Measurements from ENCODE around the gene SLC47A1. TPM values are rescaled to one million over a fixed set of nuclear protein-coding genes. Genes with fewer than 3 reads are reported as not detected.

Gene SLC47A1
- total and polyA plus RNA-seq, 2 donors (not counting 1 experiment from before 2014, with no cell fraction given) = not detected

GRCh38 chr17:19513897-19514488 is 19.7 kb upstream of the SLC47A1 start:
- H3K27ac Mint-ChIP-seq = no peak overlapping the region
- H3K4me3 ChIP-seq (ENCODE audit: control extremely low read depth in 1 of 5, extremely low read depth in 1 of 5, insufficient read depth in 1 of 5, low read depth in 2 of 5, low read length in 4 of 5) = no peak overlapping the region
- WGBS (ENCODE audit: insufficient coverage) = 0% methylated on average over 3 of the region's 13 CpGs
- peak overlapping the region; percentile 35 for H3K4me3 Mint-ChIP-seq
- no peak overlapping the region for H3K27ac ChIP-seq (ENCODE audit: low read length in 2 of 2)
- TF ChIP-seq CTCF (IDR thresholded peaks at IDR 0.05) (peak; percentile 94), EZH2 (IDR thresholded peaks at IDR 0.05; ENCODE audit: borderline replicate concordance, insufficient read depth, low read depth, low read length, poor library complexity, severe bottlenecking) (no peak)
- CTCF ChIA-PET = interaction anchor here (0.6 to 11.1 kb wide), 18 partner anchors 10 to 1433 kb away, joined by 3 to 285 read pairs (median 4); partner anchors contain the start of genes ALDH3A2, B9D1 and MAPK7
- no peaks in the 10 kb centered on the region for H3K9me3 Mint-ChIP-seq (ENCODE audit: insufficient read depth)
- H3K27me3 Mint-ChIP-seq = no peaks in the 10 kb centered on the region
- intact Hi-C loops (cut with micrococcal nuclease) = loop anchor here (1.0 kb wide), 4 partner anchors 132 to 252 kb away; partner anchors contain the start of gene B9D1
- peak; percentile 75 for ATAC-seq (ENCODE audit: low read depth)
- H4K20me1 ChIP-seq (ENCODE audit: control insufficient read depth, insufficient read depth, low read length, poor library complexity, severe bottlenecking) = no peaks in the 10 kb centered on the region
- H3K4me2 ChIP-seq (replicated peaks; ENCODE audit: low read depth, low read length, poor library complexity, severe bottlenecking) = no peak overlapping the region
- H3K4me1 Mint-ChIP-seq = peaks cover 6% of the 10 kb centered on the region
- H3K27me3 ChIP-seq (replicated peaks in 1 of 4; ENCODE audit: control extremely low read depth in 1 of 4, control insufficient read depth in 3 of 4, insufficient read depth in 4 of 4, low read length in 3 of 4) = no peaks in the 10 kb centered on the region
- H3K9ac ChIP-seq (ENCODE audit: low read length) = no peak overlapping the region
- no peaks in the 10 kb centered on the region for H3K9me3 ChIP-seq (ENCODE audit: control extremely low read depth in 1 of 3, control insufficient read depth in 2 of 3, insufficient read depth in 1 of 3, low read length in 2 of 3)
- H2AFZ ChIP-seq (ENCODE audit: insufficient read depth, low read depth, low read length, poor library complexity, severe bottlenecking) = no peak overlapping the region
- POLR2A ChIA-PET = no interaction called here
- DNase-seq = peak; percentile 82
- H3K4me1 ChIP-seq (ENCODE audit: control insufficient read depth in 2 of 2, insufficient read depth in 2 of 2, low read length in 2 of 2) = peaks cover 0 to 5% of the 10 kb centered on the region in 2 donors
- H3K79me2 ChIP-seq (ENCODE audit: control insufficient read depth, insufficient read depth, low read length) = no peaks in the 10 kb centered on the region
- H3K36me3 ChIP-seq (replicated peaks in 1 of 2; ENCODE audit: control extremely low read depth in 1 of 2, control insufficient read depth in 1 of 2, extremely low read depth in 1 of 2, insufficient read depth in 2 of 2, low read length in 1 of 2) = no peaks in the 10 kb centered on the region

GRCh38 chr17:19517699-19518098 is 16.0 kb upstream of the SLC47A1 start:
- ChIA-PET POLR2A (no interaction called here), CTCF (interaction anchor here (0.8 to 11.1 kb wide), 4 partner anchors 15 to 254 kb away, joined by 3 to 285 read pairs (median 4); partner anchors contain the start of gene ALDH3A2)
- Histone ChIP-seq H3K27ac (ENCODE audit: low read length in 2 of 2) (no peak overlapping the region), H4K20me1 (ENCODE audit: control insufficient read depth, insufficient read depth, low read length, poor library complexity, severe bottlenecking) (no peaks in the 10 kb centered on the region), H3K9ac (ENCODE audit: low read length) (no peak overlapping the region), H2AFZ (ENCODE audit: insufficient read depth, low read depth, low read length, poor library complexity, severe bottlenecking) (no peak overlapping the region), H3K79me2 (ENCODE audit: control insufficient read depth, insufficient read depth, low read length) (no peaks in the 10 kb centered on the region), H3K4me3 (ENCODE audit: control extremely low read depth in 1 of 5, extremely low read depth in 1 of 5, insufficient read depth in 1 of 5, low read depth in 2 of 5, low read length in 4 of 5) (no peak overlapping the region), H3K27me3 (replicated peaks in 1 of 4; ENCODE audit: control extremely low read depth in 1 of 4, control insufficient read depth in 3 of 4, insufficient read depth in 4 of 4, low read length in 3 of 4) (no peaks in the 10 kb centered on the region), H3K9me3 (ENCODE audit: control extremely low read depth in 1 of 3, control insufficient read depth in 2 of 3, insufficient read depth in 1 of 3, low read length in 2 of 3) (no peaks in the 10 kb centered on the region), H3K4me2 (replicated peaks; ENCODE audit: low read depth, low read length, poor library complexity, severe bottlenecking) (no peak overlapping the region), H3K4me1 (ENCODE audit: control insufficient read depth in 2 of 2, insufficient read depth in 2 of 2, low read length in 2 of 2) (peaks cover 10 to 20% of the 10 kb centered on the region in 2 donors), H3K36me3 (replicated peaks in 1 of 2; ENCODE audit: control extremely low read depth in 1 of 2, control insufficient read depth in 1 of 2, extremely low read depth in 1 of 2, insufficient read depth in 2 of 2, low read length in 1 of 2) (no peaks in the 10 kb centered on the region)
- no peak for DNase-seq
- no peak for ATAC-seq (ENCODE audit: low read depth)
- H3K4me3 Mint-ChIP-seq = no peak overlapping the region
- H3K9me3 Mint-ChIP-seq (ENCODE audit: insufficient read depth) = no peaks in the 10 kb centered on the region
- H3K27ac Mint-ChIP-seq = no peak overlapping the region
- intact Hi-C loops (cut with micrococcal nuclease) = no loop called here
- no peaks in the 10 kb centered on the region for H3K27me3 Mint-ChIP-seq
- peaks cover 23% of the 10 kb centered on the region for H3K4me1 Mint-ChIP-seq
- no peak for TF ChIP-seq EZH2 (IDR thresholded peaks at IDR 0.05; ENCODE audit: borderline replicate concordance, insufficient read depth, low read depth, low read length, poor library complexity, severe bottlenecking)
- no peak for TF ChIP-seq CTCF (IDR thresholded peaks at IDR 0.05)
